CD4-positive, alpha-beta T cell (primary cell): ENCODE data around the gene MRPL55. TPM values are rescaled to one million over a fixed set of nuclear protein-coding genes. Genes with fewer than 3 reads are reported as not detected.
A peak's percentile ranks its signal among the peaks of the same experiment; 100 is the strongest.

Experiments used
- ATAC-seq: fragments of 200-7000 bp; cut with Tn5 transposase; one replicate; pipeline ENCODE4 v1.10.0; 2022; ENCODE audit warnings: mild to moderate bottlenecking; ENCODE audit not compliant: poor library complexity
- CTCF ChIA-PET: fragments of 350-600 bp; sonication (Branson Sonifier 250); formaldehyde crosslinking; loops from one replicate; lab custom pipeline; 2021; ENCODE audit warnings: antibody characterized with exemption, inconsistent platforms; lab: Charles Lee
- POLR2A ChIA-PET: fragments of 350-600 bp; sonication (Branson Sonifier 250); formaldehyde crosslinking; loops from one replicate; lab custom pipeline; 2021; ENCODE audit warnings: antibody characterized with exemption, inconsistent platforms; lab: Charles Lee
- DNase-seq, 14 experiments: peaks; one replicate each; pipeline ENCODE4 v3.0.0-alpha.2; 2013 to 2020; ENCODE audit warnings: mixed read lengths in 2 of 14
- H3K27ac ChIP-seq, 2 donors: one replicate each; pipeline versions ENCODE4 v1.5.1 to v1.7.0; 2013; ENCODE audit warnings: low read length in 2 of 2, low read depth in 1 of 2, mild to moderate bottlenecking in 1 of 2
- H3K27me3 ChIP-seq, 2 experiments: 1 replicate in 1 of 2; 2 replicates in 1 of 2; pipeline versions ENCODE4 v1.6.1 to v1.7.0; 2013; ENCODE audit warnings: low read length in 2 of 2, control low read depth in 1 of 2, mild to moderate bottlenecking in 1 of 2, moderate library complexity in 1 of 2; ENCODE audit not compliant: insufficient read depth in 2 of 2, control insufficient read depth in 1 of 2
- H3K36me3 ChIP-seq: one replicate; pipeline ENCODE4 v1.6.1; 2013; ENCODE audit warnings: low read length, control low read depth; ENCODE audit not compliant: insufficient read depth
- H3K4me1 ChIP-seq: one replicate; pipeline ENCODE4 v1.6.1; 2013; ENCODE audit warnings: low read length, control low read depth; ENCODE audit not compliant: insufficient read depth
- H3K4me3 ChIP-seq: one replicate; pipeline ENCODE4 v1.5.1; 2013; ENCODE audit warnings: mild to moderate bottlenecking, low read length, moderate library complexity
- H3K9me3 ChIP-seq, 2 experiments: 1 replicate in 1 of 2; 2 replicates in 1 of 2; pipeline versions ENCODE4 v1.6.1 to v1.7.0; 2013; ENCODE audit warnings: low read length in 2 of 2, mild to moderate bottlenecking in 2 of 2, control low read depth in 1 of 2, moderate library complexity in 1 of 2; ENCODE audit not compliant: control insufficient read depth in 1 of 2, insufficient read depth in 1 of 2
- H3K27ac Mint-ChIP-seq: one replicate; pipeline ENCODE4 v1.8.0; 2020; ENCODE audit warnings: mixed read lengths
- H3K27me3 Mint-ChIP-seq: one replicate; pipeline ENCODE4 v1.8.0; 2021; ENCODE audit warnings: mixed read lengths
- H3K36me3 Mint-ChIP-seq: one replicate; pipeline ENCODE4 v1.8.0; 2021; ENCODE audit warnings: low read depth, mixed read lengths
- H3K4me1 Mint-ChIP-seq: one replicate; pipeline ENCODE4 v1.8.0; 2021; ENCODE audit warnings: low read depth, mixed read lengths
- H3K4me3 Mint-ChIP-seq: one replicate; pipeline ENCODE4 v1.8.0; 2020; ENCODE audit warnings: mild to moderate bottlenecking, mixed read lengths
- H3K9me3 Mint-ChIP-seq: one replicate; pipeline ENCODE4 v1.8.0; 2020; ENCODE audit warnings: mixed read lengths
- intact Hi-C, 2 experiments: fragments of 100-400 bp; cut with DNase I in 1 of 2; cut with micrococcal nuclease in 1 of 2; formaldehyde crosslinking; loops; one replicate each; pipeline versions ENCODE4 v1.15.1 to v1.9.0; 2023 to 2025; cut with DNase I, micrococcal nuclease
- total RNA-seq, 174 experiments: library from RNA in 2 of 174; stranded (reverse) in 2 of 174; gene quantifications; one replicate each; pipeline ENCODE4 v1.2.3 and lab custom pipeline; 2021 to 2026
- TF ChIP-seq, protein P1 (sequence below): fragments of 200-600 bp; IDR thresholded peaks from one replicate; pipeline ENCODE4 v1.8.0; 2022; ENCODE audit warnings: antibody characterized with exemption, mild to moderate bottlenecking

Gene MRPL55
- total RNA-seq, 2 experiments from 2014 or later, result 120 to 128 TPM

DNA sequence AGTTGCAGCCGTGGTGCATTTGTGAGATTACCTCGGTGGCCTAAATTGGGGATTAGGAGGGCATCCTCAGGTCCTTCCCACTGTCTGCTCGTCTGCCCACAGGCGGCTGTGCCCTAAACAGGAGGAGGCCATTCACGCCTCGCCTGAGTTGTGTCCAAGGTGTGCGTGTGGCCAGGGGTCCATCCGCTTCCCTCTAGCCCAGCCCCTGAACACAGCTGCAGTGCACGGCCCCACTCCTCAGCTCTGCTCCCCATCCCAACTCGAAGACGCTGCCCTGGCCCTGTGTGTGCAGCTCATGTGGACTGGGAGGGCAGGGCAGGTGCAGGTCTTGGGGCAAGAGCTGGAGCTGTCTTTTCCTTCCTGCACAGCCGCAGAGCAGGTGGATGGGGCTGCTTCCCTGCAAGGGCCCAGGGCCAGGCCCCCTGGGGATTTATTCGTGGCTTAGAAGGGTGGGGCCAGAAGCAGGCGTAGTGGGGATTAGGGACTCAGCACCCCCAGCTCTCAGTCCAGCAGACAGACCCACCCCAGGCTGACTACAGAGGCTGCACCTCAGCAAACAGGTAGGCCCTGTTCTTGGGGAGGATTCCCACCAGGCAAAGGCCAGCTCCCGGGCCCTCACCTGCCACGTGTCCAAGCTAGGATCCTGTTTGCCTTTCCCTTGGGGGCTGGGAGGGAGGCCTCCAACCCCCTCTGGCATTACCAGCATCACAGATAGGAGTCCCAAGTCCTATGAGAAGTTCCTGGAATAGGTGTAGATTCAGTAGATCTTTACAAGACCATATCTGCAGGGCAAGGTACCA, 35.3 kb upstream of the MRPL55 start:
- no peak for ATAC-seq
- Histone ChIP-seq H3K9me3 (no peaks in the 10 kb centered on the region), H3K4me3 (no peak overlapping the region), H3K27ac (no peak overlapping the region), H3K4me1 (peaks cover 57% of the 10 kb centered on the region), H3K36me3 (peaks cover 56% of the 10 kb centered on the region), H3K27me3 (no peaks in the 10 kb centered on the region)
- H3K4me3 Mint-ChIP-seq, result peak overlapping the region; percentile 70
- POLR2A ChIA-PET, result interaction anchor here (0.9 to 3.9 kb wide), 4 partner anchors 10 to 21 kb away, joined by 3 to 33 read pairs (median 4); partner anchors contain the start of gene IBA57
- CTCF ChIA-PET, result interaction anchor here (1.7 kb wide), 1 partner anchor 21 kb away, joined by 3 read pairs; the partner anchor contains the start of gene IBA57
- peaks cover 42% of the 10 kb centered on the region for H3K36me3 Mint-ChIP-seq
- peak in 1 of 14 experiments; percentile 30 for DNase-seq
- TF ChIP-seq, protein P1, sequence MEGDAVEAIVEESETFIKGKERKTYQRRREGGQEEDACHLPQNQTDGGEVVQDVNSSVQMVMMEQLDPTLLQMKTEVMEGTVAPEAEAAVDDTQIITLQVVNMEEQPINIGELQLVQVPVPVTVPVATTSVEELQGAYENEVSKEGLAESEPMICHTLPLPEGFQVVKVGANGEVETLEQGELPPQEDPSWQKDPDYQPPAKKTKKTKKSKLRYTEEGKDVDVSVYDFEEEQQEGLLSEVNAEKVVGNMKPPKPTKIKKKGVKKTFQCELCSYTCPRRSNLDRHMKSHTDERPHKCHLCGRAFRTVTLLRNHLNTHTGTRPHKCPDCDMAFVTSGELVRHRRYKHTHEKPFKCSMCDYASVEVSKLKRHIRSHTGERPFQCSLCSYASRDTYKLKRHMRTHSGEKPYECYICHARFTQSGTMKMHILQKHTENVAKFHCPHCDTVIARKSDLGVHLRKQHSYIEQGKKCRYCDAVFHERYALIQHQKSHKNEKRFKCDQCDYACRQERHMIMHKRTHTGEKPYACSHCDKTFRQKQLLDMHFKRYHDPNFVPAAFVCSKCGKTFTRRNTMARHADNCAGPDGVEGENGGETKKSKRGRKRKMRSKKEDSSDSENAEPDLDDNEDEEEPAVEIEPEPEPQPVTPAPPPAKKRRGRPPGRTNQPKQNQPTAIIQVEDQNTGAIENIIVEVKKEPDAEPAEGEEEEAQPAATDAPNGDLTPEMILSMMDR, result no peak
- no peaks in the 10 kb centered on the region for H3K9me3 Mint-ChIP-seq
- peaks cover 44% of the 10 kb centered on the region for H3K4me1 Mint-ChIP-seq
- intact Hi-C loops, result loop anchor here in 1 of 2 experiments (10.0 kb wide), 1 partner anchor 1360 kb away; the partner anchor contains the start of gene NUP133
- H3K27me3 Mint-ChIP-seq, result no peaks in the 10 kb centered on the region
- H3K27ac Mint-ChIP-seq, result peak overlapping the region; percentile 71

DNA sequence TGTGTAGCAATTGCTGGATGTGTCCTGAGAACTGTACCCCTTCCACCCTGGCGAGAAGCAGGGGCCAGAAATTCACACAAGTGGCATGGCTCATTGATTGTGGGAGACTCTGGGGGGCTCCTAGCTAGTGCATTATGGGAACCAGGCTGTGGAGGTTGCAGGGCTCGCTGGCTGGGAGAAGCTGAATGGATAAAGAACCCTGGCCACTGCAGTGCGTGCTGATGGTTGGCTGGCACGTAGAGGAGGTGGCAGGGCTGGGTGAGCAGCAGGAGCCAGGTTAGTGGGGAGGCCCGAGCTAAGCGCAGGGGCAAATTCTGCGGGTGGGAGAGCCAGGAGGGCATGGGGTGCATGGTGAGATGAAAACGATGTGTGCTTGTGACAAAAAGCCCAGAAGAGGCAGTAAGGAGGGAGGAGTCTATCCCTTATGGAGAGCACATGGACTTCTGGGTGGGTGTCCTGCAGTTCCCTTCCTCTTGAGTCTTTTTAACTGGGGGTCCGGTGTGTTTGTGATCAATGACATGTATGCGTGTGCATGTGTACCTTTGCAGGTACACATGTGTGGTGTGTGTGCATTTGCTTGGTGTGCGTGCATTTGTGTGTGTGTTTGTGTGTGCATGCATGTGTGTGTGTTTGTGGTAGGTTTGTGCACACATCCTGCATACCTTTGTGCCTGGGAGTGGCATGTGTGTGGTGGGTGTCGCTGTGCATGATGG, 34.5 kb upstream of the MRPL55 start:
- Histone ChIP-seq H3K4me3 (no peak overlapping the region), H3K27ac (no peak overlapping the region), H3K36me3 (peaks cover 52% of the 10 kb centered on the region), H3K27me3 (no peaks in the 10 kb centered on the region), H3K4me1 (peaks cover 61% of the 10 kb centered on the region), H3K9me3 (no peaks in the 10 kb centered on the region)
- ChIA-PET POLR2A (interaction anchor here (0.9 to 3.9 kb wide), 5 partner anchors 8 to 22 kb away, joined by 3 to 33 read pairs (median 3); partner anchors contain the start of gene IBA57), CTCF (interaction anchor here (1.6 to 1.7 kb wide), 2 partner anchors 21 to 22 kb away, joined by 3 to 9 read pairs; partner anchors contain the start of gene IBA57)
- TF ChIP-seq, protein P1, result no peak
- no peak for ATAC-seq
- H3K4me1 Mint-ChIP-seq, result peaks cover 44% of the 10 kb centered on the region
- H3K27me3 Mint-ChIP-seq, result no peaks in the 10 kb centered on the region
- peak overlapping the region; percentile 90 for H3K4me3 Mint-ChIP-seq
- DNase-seq, result no peak
- H3K36me3 Mint-ChIP-seq, result peaks cover 42% of the 10 kb centered on the region
- H3K9me3 Mint-ChIP-seq, result no peaks in the 10 kb centered on the region
- intact Hi-C loops, result loop anchor here in 1 of 2 experiments (10.0 kb wide), 1 partner anchor 1361 kb away; the partner anchor contains the start of gene NUP133
- peak overlapping the region; percentile 71 for H3K27ac Mint-ChIP-seq

- peak overlapping the region; percentile 94 for H3K27ac Mint-ChIP-seq
- H3K27me3 ChIP-seq, result no peaks in the 10 kb centered on the region
- peaks cover 43% of the 10 kb centered on the region for H3K36me3 ChIP-seq
- TF ChIP-seq, protein P1, result no peak
- intact Hi-C loops, result loop anchor here in 1 of 2 experiments (10.0 kb wide), 1 partner anchor 1362 kb away; the partner anchor contains the start of gene NUP133
- H3K27me3 Mint-ChIP-seq, result no peaks in the 10 kb centered on the region
- peaks cover 42% of the 10 kb centered on the region for H3K36me3 Mint-ChIP-seq
- peak overlapping the region; percentile 90 for H3K4me3 Mint-ChIP-seq
- POLR2A ChIA-PET, result interaction anchor here (1.2 to 3.9 kb wide), 3 partner anchors 9 to 23 kb away, joined by 3 to 33 read pairs (median 5); partner anchors contain the start of gene IBA57
- peaks cover 61% of the 10 kb centered on the region for H3K4me1 ChIP-seq
- DNase-seq, result peak in 1 of 14 experiments; percentile 31
- H3K9me3 Mint-ChIP-seq, result no peaks in the 10 kb centered on the region
- H3K4me1 Mint-ChIP-seq, result peaks cover 44% of the 10 kb centered on the region
- CTCF ChIA-PET, result interaction anchor here (0.5 to 1.6 kb wide), 2 partner anchors 22 to 37 kb away, joined by 3 to 9 read pairs; partner anchors contain the start of gene IBA57
- no peak overlapping the region for H3K27ac ChIP-seq
- no peak for ATAC-seq
- H3K4me3 ChIP-seq, result no peak overlapping the region
- no peaks in the 10 kb centered on the region for H3K9me3 ChIP-seq
Measured at GRCh38 chr1:228142701-228143136, 33.6 kb upstream of the MRPL55 start.
